CD14-positive monocyte (primary cell): ENCODE data around the gene RPS25. TPM values are rescaled to one million over a fixed set of nuclear protein-coding genes. Genes with fewer than 3 reads are reported as not detected.

ENCODE experiments used
- DNase-seq, 3 donors: peaks; one replicate each; pipeline ENCODE4 v3.0.0-alpha.2; 2011 to 2022
- H2AFZ ChIP-seq: 2 replicates; pipeline ENCODE4 v1.6.0; 2012; ENCODE audit warnings: mild to moderate bottlenecking, low read depth, low read length, inconsistent platforms; ENCODE audit not compliant: insufficient read depth, poor library complexity, severe bottlenecking
- H3K27ac ChIP-seq, 2 donors: 1 replicate in 1 of 2; 2 replicates in 1 of 2; pipeline ENCODE4 v1.5.1; 2012 to 2013; ENCODE audit warnings: low read length in 2 of 2, control low read depth in 1 of 2, inconsistent platforms in 1 of 2, low read depth in 1 of 2, mild to moderate bottlenecking in 1 of 2
- H3K27me3 ChIP-seq, 2 donors: one replicate each; pipeline versions ENCODE4 v1.6.0 to v1.6.1; 2011 to 2013; ENCODE audit warnings: low read length in 2 of 2; ENCODE audit not compliant: control insufficient read depth in 2 of 2, insufficient read depth in 2 of 2
- H3K36me3 ChIP-seq, 2 donors: replicated peaks in 1 of 2; 1 replicate in 1 of 2; 2 replicates in 1 of 2; pipeline versions ENCODE4 v1.5.1 to v1.6.1; 2012 to 2013; ENCODE audit warnings: low read length in 2 of 2, control low read depth in 1 of 2, inconsistent platforms in 1 of 2, mild to moderate bottlenecking in 1 of 2; ENCODE audit not compliant: insufficient read depth in 2 of 2, control insufficient read depth in 1 of 2
- H3K4me1 ChIP-seq, 2 donors: 1 replicate in 1 of 2; 2 replicates in 1 of 2; pipeline versions ENCODE4 v1.5.1 to v1.6.1; 2012 to 2013; ENCODE audit warnings: low read length in 2 of 2, control low read depth in 1 of 2, inconsistent platforms in 1 of 2, mild to moderate bottlenecking in 1 of 2, moderate library complexity in 1 of 2; ENCODE audit not compliant: insufficient read depth in 2 of 2, control insufficient read depth in 1 of 2
- H3K4me2 ChIP-seq: replicated peaks from 2 replicates; pipeline ENCODE3; 2012; ENCODE audit warnings: low read length, moderate library complexity, mild to moderate bottlenecking; ENCODE audit not compliant: poor library complexity, severe bottlenecking; ENCODE audit errors: extremely low read depth
- H3K4me3 ChIP-seq, 3 experiments: fragments of 200-600 bp in 1 of 3; sonication (generic) in 1 of 3; replicated peaks in 1 of 3; 1 replicate in 2 of 3; 2 replicates in 1 of 3; pipeline ENCODE4 v1.5.1; 2011 to 2013; ENCODE audit warnings: low read length in 3 of 3, mild to moderate bottlenecking in 3 of 3, control low read depth in 2 of 3, low read depth in 2 of 3, inconsistent platforms in 1 of 3, moderate library complexity in 1 of 3
- H3K79me2 ChIP-seq: 2 replicates; pipeline ENCODE4 v1.6.0; 2012; ENCODE audit warnings: mild to moderate bottlenecking, control low read depth, inconsistent platforms, low read length, moderate library complexity; ENCODE audit not compliant: insufficient read depth
- H3K9ac ChIP-seq: 2 replicates; pipeline ENCODE4 v1.6.0; 2017; ENCODE audit warnings: low read length, mild to moderate bottlenecking; ENCODE audit not compliant: insufficient read depth, poor library complexity, severe bottlenecking
- H3K9me3 ChIP-seq, 2 donors: replicated peaks in 1 of 2; 1 replicate in 1 of 2; 2 replicates in 1 of 2; pipeline versions ENCODE4 v1.5.1 to v1.6.1; 2012 to 2013; ENCODE audit warnings: low read length in 2 of 2, control low read depth in 1 of 2; ENCODE audit not compliant: control insufficient read depth in 1 of 2, insufficient read depth in 1 of 2
- H4K20me1 ChIP-seq: 2 replicates; pipeline ENCODE4 v1.6.0; 2012; ENCODE audit warnings: mild to moderate bottlenecking, low read length, control low read depth, moderate library complexity; ENCODE audit not compliant: insufficient read depth
- H3K27ac Mint-ChIP-seq, 7 donors: one replicate each; pipeline ENCODE4 v1.8.0; 2020; ENCODE audit warnings: mild to moderate bottlenecking in 7 of 7, mixed read lengths in 7 of 7, moderate library complexity in 6 of 7, inconsistent platforms in 2 of 7
- H3K27me3 Mint-ChIP-seq, 3 donors: one replicate each; pipeline ENCODE4 v1.8.0; 2021 to 2022; ENCODE audit warnings: low read depth in 3 of 3, mild to moderate bottlenecking in 3 of 3, mixed read lengths in 3 of 3, moderate library complexity in 3 of 3, inconsistent platforms in 1 of 3
- H3K36me3 Mint-ChIP-seq, 2 donors: one replicate each; pipeline ENCODE4 v1.8.0; 2020; ENCODE audit warnings: mixed read lengths in 2 of 2, inconsistent platforms in 1 of 2, mild to moderate bottlenecking in 1 of 2
- H3K4me1 Mint-ChIP-seq: one replicate; pipeline ENCODE4 v1.8.0; 2020; ENCODE audit warnings: mild to moderate bottlenecking, mixed read lengths
- H3K4me3 Mint-ChIP-seq, 2 donors: one replicate each; pipeline ENCODE4 v1.8.0; 2020; ENCODE audit warnings: mild to moderate bottlenecking in 2 of 2, mixed read lengths in 2 of 2, moderate library complexity in 1 of 2
- H3K9me3 Mint-ChIP-seq, 7 donors: one replicate each; pipeline ENCODE4 v1.8.0; 2020 to 2022; ENCODE audit warnings: mixed read lengths in 7 of 7, mild to moderate bottlenecking in 6 of 7, moderate library complexity in 6 of 7, inconsistent platforms in 2 of 7
- CTCF ChIP-seq: fragments of 200-600 bp; IDR thresholded peaks from one replicate; pipeline ENCODE4 v1.8.0; 2022; ENCODE audit warnings: antibody characterized with exemption, mild to moderate bottlenecking
- WGBS: methylation state at CpG from one replicate; pipeline ENCODE4 v1.1.5; 2013; ENCODE audit warnings: missing lambda C conversion rate; ENCODE audit not compliant: insufficient coverage; 5-methylcytosine and 5-hydroxymethylcytosine counted together
- intact Hi-C, 2 donors: fragments of 100-400 bp; cut with micrococcal nuclease; formaldehyde crosslinking; loops; one replicate each; pipeline versions ENCODE4 v1.15.0 to v1.15.1; 2023
- polyA plus RNA-seq, 3 donors: library from polyadenylated mRNA; depleted of rRNA in 1 of 3; unstranded in 2 of 3; stranded (reverse) in 1 of 3; fragments of 300-500 nt in 2 of 3; fragments of >200 nt in 1 of 3; fragmentation: Illumina TruSeq in 2 of 3; gene quantifications; 1 replicate in 2 of 3; 2 replicates in 1 of 3; pipeline ENCODE4 v1.2.3, GENCODE V29; 2012 to 2021

RPS25 gene
- polyA plus RNA-seq, 3 donors, result 1,137 to 1,336 (median 1,264) TPM

GRCh38 chr11:119052163-119052814, 34.1 kb upstream of the RPS25 start:
- no peak for TF ChIP-seq CTCF
- Histone ChIP-seq H3K9me3 (no peaks in the 10 kb centered on the region), H3K27ac (no peak overlapping the region), H4K20me1 (no peaks in the 10 kb centered on the region), H3K9ac (no peak overlapping the region), H3K36me3 (peaks cover 68 to 83% of the 10 kb centered on the region in 2 donors), H3K4me1 (peaks cover 9 to 12% of the 10 kb centered on the region in 2 donors), H3K4me3 (no peak overlapping the region), H3K4me2 (no peak overlapping the region), H2AFZ (no peak overlapping the region), H3K79me2 (peaks cover 20% of the 10 kb centered on the region), H3K27me3 (no peaks in the 10 kb centered on the region)
- DNase-seq, result no peak
- intact Hi-C loops, result no loop called here
- Mint-ChIP-seq H3K36me3 (peaks cover 82% of the 10 kb centered on the region in 2 donors), H3K4me1 (peaks cover 12% of the 10 kb centered on the region), H3K9me3 (no peaks in the 10 kb centered on the region), H3K27me3 (peaks cover 0 to 1% (median 0%) of the 10 kb centered on the region in 3 donors), H3K27ac (peak overlapping the region in 2 of 7 donors; percentile 1 to 2), H3K4me3 (no peak overlapping the region)
- WGBS, result 95% methylated on average over 20 of the region's 23 CpGs

- H3K4me1 Mint-ChIP-seq, result peaks cover 12% of the 10 kb centered on the region
- no peaks in the 10 kb centered on the region for H3K9me3 Mint-ChIP-seq
- H3K27me3 ChIP-seq, result no peaks in the 10 kb centered on the region
- no peak overlapping the region for H3K27ac ChIP-seq
- no peaks in the 10 kb centered on the region for H4K20me1 ChIP-seq
- no peaks in the 10 kb centered on the region for H3K9me3 ChIP-seq
- peaks cover 72 to 90% of the 10 kb centered on the region in 2 donors for H3K36me3 ChIP-seq
- no peak overlapping the region for H3K9ac ChIP-seq
- no peak overlapping the region for H3K4me3 Mint-ChIP-seq
- no peak for DNase-seq
- H3K4me3 ChIP-seq, result no peak overlapping the region
- intact Hi-C loops, result no loop called here
- H3K36me3 Mint-ChIP-seq, result peaks cover 89% of the 10 kb centered on the region in 2 donors
- H3K27me3 Mint-ChIP-seq, result peaks cover 0 to 1% (median 0%) of the 10 kb centered on the region in 3 donors
- no peak for TF ChIP-seq CTCF
- H2AFZ ChIP-seq, result no peak overlapping the region
- peaks cover 16% of the 10 kb centered on the region for H3K79me2 ChIP-seq
- peak overlapping the region in 2 of 7 donors; percentile 20 to 63 for H3K27ac Mint-ChIP-seq
- no peak overlapping the region for H3K4me2 ChIP-seq
- WGBS, result 97% methylated on average over 10 of the region's 17 CpGs
- H3K4me1 ChIP-seq, result peaks cover 9 to 11% of the 10 kb centered on the region in 2 donors
Observed at GRCh38 chr11:119051440-119052162, 33.5 kb upstream of the RPS25 start.
